Smooth muscle cell (in vitro differentiated cells): ENCODE results near the gene MAD2L2. TPM values are rescaled to one million over a fixed set of nuclear protein-coding genes. Genes with fewer than 3 reads are reported as not detected.
A peak's percentile ranks its signal among the peaks of the same experiment; 100 is the strongest.

ENCODE experiments used
- DNase-seq: peaks from one replicate; lab custom pipeline; 2025; ENCODE audit not compliant: unreplicated experiment; lab: John Stamatoyannopoulos, UW
- H2AFZ ChIP-seq: fragments of 200-600 bp; sonication (generic); 2 replicates; pipeline ENCODE4 v1.6.0; 2016; ENCODE audit warnings: antibody characterized with exemption, low read depth, mild to moderate bottlenecking
- H3F3A ChIP-seq: fragments of 200-600 bp; sonication (generic); 2 replicates; pipeline ENCODE4 v1.6.0; 2017; ENCODE audit warnings: antibody characterized with exemption, low read depth
- H3K27ac ChIP-seq: fragments of 200-600 bp; sonication (generic); 2 replicates; pipeline ENCODE4 v1.5.1; 2016; ENCODE audit warnings: low read depth, mild to moderate bottlenecking
- H3K27me3 ChIP-seq: fragments of 200-600 bp; sonication (generic); 2 replicates; pipeline ENCODE4 v1.6.1; 2016; ENCODE audit warnings: low read depth, mild to moderate bottlenecking
- H3K36me3 ChIP-seq: fragments of 200-600 bp; sonication (generic); 2 replicates; pipeline ENCODE4 v1.5.1; 2016; ENCODE audit warnings: low read depth
- H3K4me1 ChIP-seq: fragments of 200-600 bp; sonication (generic); 2 replicates; pipeline ENCODE4 v1.5.1; 2016; ENCODE audit warnings: low read depth
- H3K4me2 ChIP-seq: fragments of 200-600 bp; sonication (generic); 2 replicates; pipeline ENCODE4 v1.6.0; 2016; ENCODE audit warnings: mild to moderate bottlenecking
- H3K4me3 ChIP-seq: fragments of 200-600 bp; sonication (generic); 2 replicates; pipeline ENCODE4 v1.5.1; 2016; ENCODE audit warnings: mild to moderate bottlenecking
- H3K79me2 ChIP-seq: fragments of 200-600 bp; sonication (generic); 2 replicates; pipeline ENCODE4 v1.6.0; 2016; ENCODE audit warnings: low read depth, mild to moderate bottlenecking
- H3K9ac ChIP-seq: fragments of 200-600 bp; sonication (generic); 2 replicates; pipeline ENCODE4 v1.6.0; 2016; ENCODE audit warnings: low read depth
- H3K9me3 ChIP-seq: fragments of 200-600 bp; sonication (generic); replicated peaks from 2 replicates; pipeline ENCODE4 v1.5.1; 2016; ENCODE audit warnings: low read depth
- H4K20me1 ChIP-seq: fragments of 200-600 bp; sonication (generic); 2 replicates; pipeline ENCODE4 v1.6.0; 2016; ENCODE audit warnings: low read depth
- CTCF ChIP-seq: fragments of 200-600 bp; sonication (generic); IDR thresholded peaks from 2 replicates; pipeline ENCODE4 v1.5.1; 2017; ENCODE audit warnings: borderline replicate concordance, mild to moderate bottlenecking, antibody characterized with exemption; ENCODE audit not compliant: insufficient read depth, poor library complexity, severe bottlenecking
- WGBS: methylation state at CpG from one replicate; pipeline ENCODE4 v1.1.7; 2016; ENCODE audit warnings: low lambda C conversion rate; 5-methylcytosine and 5-hydroxymethylcytosine counted together
- polyA plus RNA-seq: library from polyadenylated mRNA; unstranded; fragments of >200 nt; fragmentation: Nextera tagmentation; extraction: Ambion mirVana; gene quantifications from 2 replicates; pipeline ENCODE4 v1.2.1, GENCODE V29; 2016
- total RNA-seq: library from RNA; depleted of rRNA; stranded (reverse); fragments of >200 nt; gene quantifications from 2 replicates; pipeline ENCODE4 v1.2.3, GENCODE V29; 2014

Gene MAD2L2
- total and polyA plus RNA-seq, 2 experiments from 2014 or later, result 46.0 to 87.4 TPM

DNA sequence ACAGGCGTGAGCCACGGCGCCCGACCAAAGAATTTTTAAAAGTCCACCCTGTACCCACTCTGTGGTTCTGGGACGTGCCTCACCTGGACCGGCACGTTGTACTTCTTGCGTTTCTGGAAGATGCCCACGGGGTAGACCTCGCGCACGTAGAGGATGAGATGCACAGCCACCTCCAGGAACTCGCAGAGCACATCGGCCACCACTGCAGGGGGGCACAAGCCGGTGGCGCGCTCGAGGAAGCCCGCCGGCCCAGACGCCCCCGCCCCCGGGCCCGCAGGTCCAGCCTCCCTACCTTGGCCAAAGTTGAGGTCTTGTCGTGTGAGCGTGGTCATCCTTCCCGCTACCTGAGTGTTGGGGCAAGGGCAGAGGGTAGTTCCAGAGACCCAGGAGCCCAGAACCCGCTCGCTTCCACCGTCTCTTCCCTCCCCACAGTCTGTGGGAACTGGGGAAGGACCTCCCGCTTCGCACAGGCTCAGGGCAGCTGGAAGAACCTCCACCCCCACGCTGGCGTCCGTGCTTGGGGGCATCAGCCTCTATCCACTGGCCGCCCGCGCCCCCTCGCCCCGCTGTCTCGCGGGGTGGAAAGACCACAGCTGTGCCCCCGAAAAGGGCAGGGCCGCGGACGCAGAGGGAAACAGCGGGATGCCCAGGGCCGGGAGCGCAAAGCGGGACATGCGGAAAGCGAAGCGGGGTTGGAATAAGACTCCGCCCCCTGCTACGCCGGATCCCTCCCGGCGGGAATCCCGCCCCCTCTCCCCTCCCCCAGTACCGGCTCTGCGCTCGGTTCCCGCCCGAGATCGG is 478 bp downstream of the MAD2L2 start:
- H3K9me3 ChIP-seq, result no peaks in the 10 kb centered on the region
- no peaks in the 10 kb centered on the region for H3K79me2 ChIP-seq
- H3K4me1 ChIP-seq, result peaks cover 14% of the 10 kb centered on the region
- no peak for TF ChIP-seq CTCF
- no peaks in the 10 kb centered on the region for H3F3A ChIP-seq
- WGBS, result 7% methylated on average over 51 of the region's 65 CpGs
- H3K4me2 ChIP-seq, result peak overlapping the region; percentile 91
- H2AFZ ChIP-seq, result peak overlapping the region; percentile 94
- peak; percentile 85 for DNase-seq
- H3K36me3 ChIP-seq, result no peaks in the 10 kb centered on the region
- no peaks in the 10 kb centered on the region for H3K27me3 ChIP-seq
- peak overlapping the region; percentile 28 for H3K27ac ChIP-seq
- peak overlapping the region; percentile 76 for H3K9ac ChIP-seq
- peak overlapping the region; percentile 87 for H3K4me3 ChIP-seq
- H4K20me1 ChIP-seq, result no peaks in the 10 kb centered on the region

- Histone ChIP-seq H3K9ac (no peak overlapping the region), H4K20me1 (no peaks in the 10 kb centered on the region), H3K27ac (no peak overlapping the region), H2AFZ (no peak overlapping the region), H3F3A (no peaks in the 10 kb centered on the region), H3K36me3 (no peaks in the 10 kb centered on the region), H3K4me3 (no peak overlapping the region), H3K4me2 (no peak overlapping the region), H3K79me2 (no peaks in the 10 kb centered on the region), H3K9me3 (no peaks in the 10 kb centered on the region), H3K27me3 (no peaks in the 10 kb centered on the region), H3K4me1 (peaks cover 14% of the 10 kb centered on the region)
- WGBS, result 98% methylated on average over 2 of the region's 2 CpGs
- DNase-seq, result no peak
- no peak for TF ChIP-seq CTCF
Observed at GRCh38 chr1:11678442-11678841, 2.5 kb downstream of the MAD2L2 start.

DNA sequence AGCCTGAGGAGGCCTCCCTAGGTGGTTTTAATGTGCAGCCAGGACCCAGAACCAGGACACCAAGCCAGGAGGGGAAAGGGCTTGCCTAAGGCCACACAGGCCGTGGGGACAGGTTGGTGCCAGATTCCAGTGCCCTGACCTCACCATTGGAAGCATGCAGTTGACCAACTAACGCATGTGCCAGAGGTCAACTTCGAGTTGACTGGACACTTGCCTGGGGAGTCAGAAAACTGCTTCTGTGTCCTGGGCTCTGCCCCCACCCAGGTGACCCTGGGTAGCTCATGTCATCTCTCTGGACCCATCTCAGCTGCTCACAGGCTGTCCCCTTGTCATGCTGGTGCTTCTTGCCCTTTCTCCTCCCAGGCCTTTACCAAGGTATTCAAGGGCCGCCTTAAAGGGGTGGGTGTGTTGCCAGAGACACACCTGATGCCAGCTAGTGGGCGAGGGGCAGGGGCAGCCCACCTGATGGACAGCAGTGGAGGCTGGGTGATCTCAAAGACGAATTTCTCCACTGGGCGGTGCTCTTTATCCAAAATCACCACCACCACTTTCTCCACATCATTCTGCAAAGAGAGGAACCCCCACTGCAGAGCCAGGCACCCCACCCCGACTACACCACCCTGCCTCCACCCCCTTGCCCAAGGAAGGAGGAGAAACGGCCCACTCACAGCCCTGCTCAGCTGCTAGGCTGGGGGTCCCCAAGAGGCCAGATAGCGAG is 4.4 kb downstream of the MAD2L2 start:
- H4K20me1 ChIP-seq, result no peaks in the 10 kb centered on the region
- H3K9me3 ChIP-seq, result no peaks in the 10 kb centered on the region
- 92% methylated on average over 10 of the region's 10 CpGs for WGBS
- no peak for TF ChIP-seq CTCF
- no peaks in the 10 kb centered on the region for H3K79me2 ChIP-seq
- H3K4me2 ChIP-seq, result no peak overlapping the region
- H2AFZ ChIP-seq, result no peak overlapping the region
- no peaks in the 10 kb centered on the region for H3K27me3 ChIP-seq
- peaks cover under 1% of the 10 kb centered on the region for H3K4me1 ChIP-seq
- no peaks in the 10 kb centered on the region for H3F3A ChIP-seq
- DNase-seq, result no peak
- H3K4me3 ChIP-seq, result no peak overlapping the region
- no peak overlapping the region for H3K9ac ChIP-seq
- H3K36me3 ChIP-seq, result no peaks in the 10 kb centered on the region
- H3K27ac ChIP-seq, result no peak overlapping the region

DNA sequence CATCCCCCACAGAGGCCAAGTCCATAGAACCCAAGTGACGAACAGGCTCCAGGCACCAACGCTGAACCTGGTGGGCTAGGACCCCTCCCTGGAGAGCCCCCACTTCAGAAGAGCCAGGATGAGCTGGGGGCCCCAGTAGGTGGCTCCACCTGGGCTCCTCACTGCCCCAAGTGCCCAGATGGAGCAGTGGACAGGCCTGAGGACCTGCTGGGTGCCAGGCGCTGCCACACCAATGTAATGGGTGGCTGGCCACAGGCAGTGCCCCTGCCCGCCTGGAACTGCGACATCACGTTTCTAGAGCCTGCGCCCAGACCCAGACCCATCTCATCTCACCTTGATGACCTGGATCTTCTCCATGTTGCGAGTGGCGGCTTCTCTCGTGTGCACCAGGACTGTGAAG is 5.6 kb downstream of the MAD2L2 start:
- Histone ChIP-seq H3K27ac (no peak overlapping the region), H3F3A (no peaks in the 10 kb centered on the region), H3K27me3 (no peaks in the 10 kb centered on the region), H3K9me3 (no peaks in the 10 kb centered on the region), H3K4me1 (no peaks in the 10 kb centered on the region), H2AFZ (no peak overlapping the region), H3K9ac (no peak overlapping the region), H3K4me2 (no peak overlapping the region), H3K4me3 (no peak overlapping the region), H3K36me3 (no peaks in the 10 kb centered on the region), H4K20me1 (no peaks in the 10 kb centered on the region), H3K79me2 (no peaks in the 10 kb centered on the region)
- WGBS, result 96% methylated on average over 10 of the region's 10 CpGs
- no peak for DNase-seq
- TF ChIP-seq CTCF, result no peak
